Stimulated activated effector memory CD8-positive, alpha-beta T cell treated with anti-CD3 and anti-CD28 coated beads, Interleukin-12 subunit alpha, Interleukin-12 subunit beta, amount 100 ng/mL, for 72 hours (primary cell): ENCODE measurements around the gene SLC25A21.
"Not testable (repeated sequence)": the region's sequence is repeated elsewhere in the genome, so short reads cannot be mapped to it uniquely, and the experiment has no call there.

Experiments used
- ATAC-seq: fragments of 150-1000 bp; cut with Tn5 transposase; 2 replicates; pipeline ENCODE4 v1.10.0; 2021
- DNase-seq, 2 donors: peaks; one replicate each; pipeline ENCODE4 v3.0.0; 2021 to 2022; ENCODE audit warnings: low spot score in 2 of 2
- H3K27ac Mint-ChIP-seq: one replicate; pipeline ENCODE4 v1.8.0; 2022; ENCODE audit warnings: mild to moderate bottlenecking, mixed read lengths
- H3K36me3 Mint-ChIP-seq: one replicate; pipeline ENCODE4 v1.8.0; 2022; ENCODE audit warnings: mild to moderate bottlenecking, mixed read lengths
- H3K4me1 Mint-ChIP-seq: one replicate; pipeline ENCODE4 v1.8.0; 2022; ENCODE audit warnings: mixed read lengths
- H3K4me3 Mint-ChIP-seq: one replicate; pipeline ENCODE4 v1.8.0; 2022; ENCODE audit warnings: mild to moderate bottlenecking, mixed read lengths
- H3K9me3 Mint-ChIP-seq: one replicate; pipeline ENCODE4 v1.8.0; 2022; ENCODE audit warnings: mixed read lengths

The SLC25A21 gene

DNA sequence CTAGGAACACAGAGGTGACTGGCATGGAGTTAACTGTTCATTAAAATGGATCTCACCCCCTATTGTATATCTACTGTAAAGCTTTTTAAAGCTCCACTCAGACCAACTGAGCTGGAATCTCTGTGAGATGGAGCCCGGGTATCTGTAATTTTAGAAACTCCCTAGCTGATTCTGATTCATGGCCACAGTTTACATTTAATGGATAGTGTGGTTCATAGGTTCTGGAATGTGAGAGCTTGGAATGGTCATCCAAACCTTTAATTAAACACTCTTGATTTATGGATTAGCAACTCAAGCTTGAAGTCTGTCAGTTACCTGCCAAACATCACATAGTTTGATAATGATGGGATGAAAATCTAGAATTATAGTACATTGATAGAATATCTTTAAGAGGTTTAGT lies 183.8 kb downstream of the SLC25A21 start:
- no peak for DNase-seq
- H3K36me3 Mint-ChIP-seq = no peaks in the 10 kb centered on the region
- H3K4me1 Mint-ChIP-seq = no peaks in the 10 kb centered on the region
- H3K9me3 Mint-ChIP-seq = peaks cover 9% of the 10 kb centered on the region
- H3K4me3 Mint-ChIP-seq = no peak overlapping the region
- no peak for ATAC-seq
- H3K27ac Mint-ChIP-seq = no peak overlapping the region

DNA sequence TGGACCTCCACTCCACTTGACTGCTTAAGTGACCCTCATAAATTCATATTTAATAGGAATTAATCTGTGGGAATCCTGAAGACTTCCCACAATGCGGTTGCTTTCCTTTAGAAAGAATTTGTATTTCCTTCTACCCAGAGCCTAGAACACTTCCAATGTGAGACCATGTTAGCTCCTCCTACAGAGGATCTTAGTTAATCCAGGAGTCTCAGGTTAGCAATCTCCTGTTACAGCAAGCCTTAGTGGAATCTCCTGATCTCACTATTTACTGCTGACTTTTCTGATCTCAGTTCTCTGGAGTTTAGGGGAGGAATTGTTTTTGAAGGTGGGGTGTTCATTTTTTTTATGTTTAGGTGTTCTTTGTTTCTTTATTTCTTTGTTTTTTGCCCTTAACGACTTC lies 186.0 kb downstream of the SLC25A21 start:
- H3K4me1 Mint-ChIP-seq = no peaks in the 10 kb centered on the region
- DNase-seq = no peak
- no peaks in the 10 kb centered on the region for H3K36me3 Mint-ChIP-seq
- peaks cover 9% of the 10 kb centered on the region for H3K9me3 Mint-ChIP-seq
- no peak overlapping the region for H3K4me3 Mint-ChIP-seq
- ATAC-seq = no peak
- H3K27ac Mint-ChIP-seq = no peak overlapping the region

DNA sequence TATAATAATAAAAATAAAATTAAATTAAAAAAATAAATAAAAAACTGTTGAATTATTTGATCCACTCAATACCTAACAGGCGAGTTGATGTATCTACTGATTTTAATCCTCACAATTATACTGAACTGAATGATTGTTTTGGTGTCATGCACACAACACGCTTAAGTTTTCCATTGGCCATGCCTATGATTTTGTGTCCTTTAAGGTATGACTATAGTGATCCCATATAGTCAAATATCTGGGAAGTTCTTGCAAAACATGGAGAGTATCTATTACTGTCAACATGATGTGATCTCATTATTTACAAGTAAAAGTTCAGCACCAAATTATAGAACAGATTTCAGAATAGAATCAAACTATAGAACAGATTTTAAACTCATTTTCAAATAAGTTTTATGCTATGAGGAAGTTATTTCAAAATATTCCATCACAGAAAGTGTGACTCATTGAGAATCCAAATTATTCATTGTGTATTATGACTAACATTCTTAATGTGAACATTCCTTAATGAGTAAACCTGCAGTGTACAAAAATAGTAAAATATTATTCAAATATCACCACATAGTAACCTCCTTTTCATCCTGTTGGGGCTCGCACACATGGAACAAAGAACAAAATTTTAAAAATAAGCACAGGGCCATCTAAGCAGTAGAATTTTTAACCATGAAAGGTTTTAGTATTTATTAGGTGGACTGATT lies 190.4 kb downstream of the SLC25A21 start:
- no peak for DNase-seq
- Mint-ChIP-seq H3K4me3 (no peak overlapping the region), H3K27ac (no peak overlapping the region), H3K36me3 (no peaks in the 10 kb centered on the region), H3K4me1 (no peaks in the 10 kb centered on the region), H3K9me3 (peaks cover 9% of the 10 kb centered on the region)
- ATAC-seq = no peak

DNA sequence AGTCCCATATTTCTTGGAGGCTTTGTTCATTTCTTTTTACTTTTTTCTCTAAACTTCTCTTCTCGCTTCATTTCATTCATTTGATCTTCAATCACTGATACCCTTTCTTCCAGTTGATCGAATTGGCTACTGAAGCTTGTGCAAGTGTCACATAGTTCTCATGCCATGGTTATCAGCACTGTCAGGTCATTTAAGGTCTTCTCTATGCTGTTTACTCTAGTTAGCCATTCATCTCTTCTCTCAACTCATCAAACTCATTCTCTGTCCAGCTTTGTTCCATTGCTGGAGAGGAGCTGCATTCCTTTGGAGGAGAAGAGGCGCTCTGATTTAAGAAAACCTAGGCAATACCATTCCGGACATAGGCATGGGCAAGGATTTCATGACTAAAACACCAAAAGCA lies 192.0 kb downstream of the SLC25A21 start:
- not testable (repeated sequence) for H3K27ac Mint-ChIP-seq, H3K4me1 Mint-ChIP-seq, H3K4me3 Mint-ChIP-seq, H3K36me3 Mint-ChIP-seq, ATAC-seq, DNase-seq, H3K9me3 Mint-ChIP-seq

DNA sequence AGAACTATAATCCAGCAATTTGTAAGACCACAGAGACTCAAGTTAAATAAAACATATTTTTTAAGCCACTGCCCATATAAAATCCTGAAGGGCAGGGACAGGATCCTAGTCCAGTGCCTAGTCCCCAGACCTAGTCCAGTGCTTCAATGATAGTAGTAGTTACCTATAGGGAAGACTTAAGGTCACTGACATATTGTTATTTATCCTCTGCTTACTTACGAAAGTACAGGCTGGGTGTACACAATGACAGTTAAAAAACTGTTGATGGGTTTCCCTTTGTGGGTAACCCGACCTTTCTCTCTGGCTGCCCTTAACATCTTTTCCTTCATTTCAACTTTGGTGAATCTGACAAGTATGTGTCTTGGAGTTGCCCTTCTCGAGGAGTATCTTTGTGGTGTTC lies 192.5 kb downstream of the SLC25A21 start:
- H3K4me1 Mint-ChIP-seq = no peaks in the 10 kb centered on the region
- H3K9me3 Mint-ChIP-seq = peaks cover 11% of the 10 kb centered on the region
- H3K36me3 Mint-ChIP-seq = no peaks in the 10 kb centered on the region
- ATAC-seq = no peak
- no peak for DNase-seq
- H3K4me3 Mint-ChIP-seq = no peak overlapping the region
- H3K27ac Mint-ChIP-seq = no peak overlapping the region

DNA sequence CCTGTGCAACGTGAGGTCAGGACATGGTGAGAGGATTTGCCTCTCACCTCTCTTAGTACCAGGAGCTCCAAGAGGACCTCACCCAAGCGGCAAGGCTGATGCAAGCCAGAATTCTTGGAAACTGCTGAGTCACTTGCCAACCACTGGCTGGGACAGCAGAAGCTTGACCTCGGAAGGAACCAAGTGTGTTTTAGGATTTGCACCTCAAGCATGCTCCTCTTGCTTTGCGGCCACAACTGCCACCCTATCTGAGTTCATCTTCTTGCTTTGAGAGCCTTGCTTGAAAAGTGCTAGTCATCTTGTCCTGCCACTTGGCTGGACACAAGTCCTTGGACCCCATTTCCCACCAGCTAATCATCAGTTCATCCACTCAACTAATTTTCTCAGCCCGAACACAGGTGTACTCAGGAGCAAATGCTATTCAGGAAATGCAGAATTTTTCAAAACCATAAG lies 195.8 kb downstream of the SLC25A21 start:
- ATAC-seq (no peak), DNase-seq (no peak)
- peaks cover 22% of the 10 kb centered on the region for H3K9me3 Mint-ChIP-seq
- no peaks in the 10 kb centered on the region for H3K4me1 Mint-ChIP-seq
- H3K4me3 Mint-ChIP-seq = no peak overlapping the region
- H3K36me3 Mint-ChIP-seq = no peaks in the 10 kb centered on the region
- H3K27ac Mint-ChIP-seq = no peak overlapping the region

DNA sequence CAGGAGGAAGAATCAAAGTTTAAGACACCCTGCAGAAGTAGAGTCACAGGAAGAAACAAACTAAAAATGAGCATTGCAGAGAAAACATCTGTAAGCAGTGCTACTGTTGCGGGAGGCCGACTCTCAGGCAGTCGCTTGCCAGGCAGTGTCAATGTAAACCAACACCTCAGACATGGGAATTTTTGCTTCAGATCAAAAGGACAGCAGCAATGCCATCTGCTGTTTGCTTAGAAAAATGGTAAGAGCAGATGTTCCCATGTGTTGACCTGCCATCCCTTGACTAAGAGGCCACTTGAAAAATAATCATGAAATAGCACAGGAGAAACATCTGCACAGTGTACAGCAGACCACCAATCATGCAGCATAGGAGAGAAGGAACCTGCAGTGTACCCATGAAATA lies 196.6 kb downstream of the SLC25A21 start:
- Mint-ChIP-seq H3K27ac (no peak overlapping the region), H3K4me1 (no peaks in the 10 kb centered on the region), H3K36me3 (no peaks in the 10 kb centered on the region), H3K9me3 (peaks cover 22% of the 10 kb centered on the region), H3K4me3 (no peak overlapping the region)
- ATAC-seq (no peak), DNase-seq (no peak)

DNA sequence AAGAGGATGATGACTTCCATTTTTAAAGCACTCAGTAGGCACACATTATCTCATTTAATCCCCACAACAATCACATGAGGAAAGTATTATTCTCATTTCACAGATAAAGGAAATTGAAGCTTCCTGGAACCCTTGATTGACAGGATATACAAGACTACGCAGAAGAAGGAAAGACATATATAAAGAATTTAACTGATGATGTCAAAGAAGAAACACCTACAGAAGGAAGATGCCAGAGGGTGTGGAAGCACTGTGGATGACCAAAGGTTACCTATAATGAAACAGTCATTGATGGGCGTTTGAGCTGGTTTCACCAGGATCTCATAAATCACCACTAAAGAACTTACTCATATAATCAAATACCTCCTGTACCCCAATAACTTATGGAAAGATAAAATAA lies 197.4 kb downstream of the SLC25A21 start:
- Mint-ChIP-seq H3K27ac (no peak overlapping the region), H3K4me1 (no peaks in the 10 kb centered on the region), H3K36me3 (no peaks in the 10 kb centered on the region), H3K4me3 (no peak overlapping the region), H3K9me3 (peaks cover 18% of the 10 kb centered on the region)
- no peak for DNase-seq
- no peak for ATAC-seq

DNA sequence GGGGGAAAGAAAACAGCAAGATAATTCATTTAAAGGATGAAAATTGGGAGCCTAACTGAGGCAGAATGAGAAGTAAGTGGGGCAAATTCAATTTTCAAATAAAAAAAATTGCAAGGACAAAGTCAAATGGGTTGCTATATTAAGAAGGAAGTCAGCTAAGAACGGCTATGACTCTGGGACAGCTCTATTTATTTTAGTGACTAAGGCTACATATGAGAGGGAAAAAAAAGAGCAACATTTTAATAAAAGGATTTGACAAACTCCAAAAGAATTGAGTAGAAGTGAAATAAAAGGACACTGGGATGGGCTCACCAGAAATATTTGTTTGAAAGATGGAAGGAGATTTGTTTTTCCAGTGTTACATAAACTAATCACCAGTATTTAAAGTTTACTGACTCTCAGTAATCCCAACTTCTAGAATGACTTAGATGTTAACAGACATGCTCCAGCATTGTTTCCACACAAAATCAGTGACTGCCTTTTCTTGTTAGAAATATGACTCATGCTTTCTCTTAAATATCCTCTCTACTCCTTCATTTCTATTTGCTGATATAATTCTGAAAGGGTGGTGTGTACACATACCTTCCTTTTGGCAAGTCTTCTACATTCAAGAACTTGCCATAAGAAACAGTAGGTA lies 198.5 kb downstream of the SLC25A21 start:
- H3K9me3 Mint-ChIP-seq = peaks cover 18% of the 10 kb centered on the region
- no peak for DNase-seq
- H3K4me3 Mint-ChIP-seq = no peak overlapping the region

DNA sequence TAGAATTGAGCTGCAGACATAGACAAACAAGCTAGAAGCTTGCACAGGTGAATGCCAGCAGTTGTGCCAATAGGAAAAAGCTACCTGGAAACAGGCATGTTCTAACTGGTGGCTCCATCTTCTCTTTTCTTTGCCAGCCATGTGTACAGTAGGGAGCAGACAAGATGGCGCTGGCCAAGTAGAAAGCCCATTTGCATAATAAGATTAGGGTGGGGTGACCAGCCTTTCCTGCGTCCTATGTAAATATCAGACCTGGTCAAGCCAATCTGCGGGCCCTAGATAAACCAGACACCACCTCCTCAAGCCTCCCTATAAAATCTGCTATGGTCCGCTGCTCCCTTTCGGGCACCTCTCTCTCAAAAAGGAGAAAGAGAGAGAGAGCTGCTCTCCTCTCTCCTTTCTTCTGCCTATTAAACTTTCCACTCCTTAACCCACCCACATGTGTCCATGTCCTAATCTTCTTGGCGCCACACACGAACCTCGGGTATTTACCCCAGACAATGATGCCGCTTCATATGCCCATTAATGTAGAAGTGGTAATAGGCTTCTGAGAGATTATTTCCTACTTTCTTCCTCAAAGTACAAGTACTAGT lies 201.0 kb downstream of the SLC25A21 start:
- H3K27ac Mint-ChIP-seq = no peak overlapping the region
- H3K4me3 Mint-ChIP-seq = no peak overlapping the region
- no peaks in the 10 kb centered on the region for H3K4me1 Mint-ChIP-seq
- ATAC-seq = no peak
- peaks cover 22% of the 10 kb centered on the region for H3K9me3 Mint-ChIP-seq
- no peak for DNase-seq
- H3K36me3 Mint-ChIP-seq = no peaks in the 10 kb centered on the region

More for the DNA sequence above, 198.5 kb downstream of the SLC25A21 start:
- H3K27ac Mint-ChIP-seq = no peak overlapping the region
- ATAC-seq = no peak
- H3K4me1 Mint-ChIP-seq = no peaks in the 10 kb centered on the region
- no peaks in the 10 kb centered on the region for H3K36me3 Mint-ChIP-seq

DNA sequence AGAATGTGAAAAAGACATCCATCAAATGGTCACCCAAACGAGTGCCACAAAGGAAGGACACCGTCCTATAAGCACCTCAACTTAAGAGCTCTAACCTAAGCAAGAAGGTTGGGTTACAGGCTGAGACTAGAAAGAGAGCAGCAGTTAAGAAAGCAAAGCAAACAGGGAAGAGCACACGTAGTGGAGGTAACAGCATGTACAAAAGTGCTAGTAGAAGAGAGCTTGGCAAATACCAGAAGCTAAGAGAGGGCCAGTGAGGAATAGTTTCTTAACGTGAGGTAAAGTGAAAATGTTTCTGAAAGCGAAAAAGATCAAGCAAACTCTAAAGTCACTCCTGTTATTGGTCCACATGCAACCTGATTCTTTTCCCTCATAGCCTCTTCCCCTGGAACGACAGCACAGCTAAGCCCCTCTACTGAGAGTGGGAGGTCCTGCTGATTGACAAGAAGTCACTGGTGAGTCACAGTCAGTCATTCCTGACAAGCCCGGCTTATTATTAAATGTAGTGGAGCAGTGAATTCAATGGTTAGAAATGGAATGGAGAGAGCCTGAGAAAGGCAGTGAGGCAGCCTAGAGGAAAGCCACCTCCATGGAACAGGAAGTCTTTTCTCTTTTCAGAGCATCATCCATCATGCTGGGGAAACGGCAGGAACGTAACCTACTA lies 204.4 kb downstream of the SLC25A21 start:
- H3K36me3 Mint-ChIP-seq = no peaks in the 10 kb centered on the region
- DNase-seq (no peak), ATAC-seq (no peak)
- no peak overlapping the region for H3K4me3 Mint-ChIP-seq
- peaks cover 12% of the 10 kb centered on the region for H3K9me3 Mint-ChIP-seq
- H3K27ac Mint-ChIP-seq = no peak overlapping the region
- no peaks in the 10 kb centered on the region for H3K4me1 Mint-ChIP-seq

DNA sequence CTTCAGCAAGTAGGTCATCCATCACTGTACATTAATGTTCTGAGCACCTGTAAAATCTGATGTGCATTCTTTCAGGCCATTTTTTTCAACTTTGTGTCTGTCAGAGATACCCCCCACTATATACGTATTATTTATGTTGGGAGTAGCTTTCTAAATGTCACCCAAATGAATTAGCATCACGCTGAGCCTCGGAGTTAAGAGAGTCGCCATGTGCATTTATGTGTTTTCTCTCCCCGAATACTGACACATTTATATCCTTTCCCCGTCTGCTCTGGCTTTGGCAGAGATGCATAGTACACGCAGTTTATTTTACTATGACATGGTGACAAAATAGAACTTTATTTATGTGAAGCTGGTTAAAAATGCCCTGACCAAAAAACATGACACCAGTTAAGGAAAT lies 216.4 kb downstream of the SLC25A21 start:
- Mint-ChIP-seq H3K36me3 (no peaks in the 10 kb centered on the region), H3K4me1 (no peaks in the 10 kb centered on the region), H3K9me3 (peaks cover 5% of the 10 kb centered on the region), H3K27ac (no peak overlapping the region), H3K4me3 (no peak overlapping the region)
- no peak for DNase-seq
- no peak for ATAC-seq

DNA sequence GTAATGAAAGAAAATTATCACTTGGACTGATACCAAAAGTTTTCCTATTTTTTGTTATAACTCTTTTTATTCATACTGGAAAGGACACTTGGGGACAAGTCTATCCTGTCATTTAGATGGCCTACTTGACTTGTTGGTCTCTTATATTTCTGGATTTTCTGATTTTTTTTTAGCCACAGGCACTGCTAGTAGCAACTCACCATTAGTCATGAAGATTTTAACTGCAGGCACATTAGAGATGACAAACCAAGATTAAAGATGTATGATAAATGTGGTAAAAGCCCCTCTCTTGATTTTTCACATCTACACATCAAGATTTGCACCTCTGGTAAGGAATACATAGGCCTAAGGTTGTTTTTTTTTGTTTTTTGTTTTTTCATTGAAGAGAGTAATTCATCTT lies 217.0 kb downstream of the SLC25A21 start:
- H3K4me3 Mint-ChIP-seq = no peak overlapping the region
- ATAC-seq (no peak), DNase-seq (no peak)
- no peak overlapping the region for H3K27ac Mint-ChIP-seq
- no peaks in the 10 kb centered on the region for H3K36me3 Mint-ChIP-seq
- H3K9me3 Mint-ChIP-seq = peaks cover 2% of the 10 kb centered on the region
- H3K4me1 Mint-ChIP-seq = no peaks in the 10 kb centered on the region

DNA sequence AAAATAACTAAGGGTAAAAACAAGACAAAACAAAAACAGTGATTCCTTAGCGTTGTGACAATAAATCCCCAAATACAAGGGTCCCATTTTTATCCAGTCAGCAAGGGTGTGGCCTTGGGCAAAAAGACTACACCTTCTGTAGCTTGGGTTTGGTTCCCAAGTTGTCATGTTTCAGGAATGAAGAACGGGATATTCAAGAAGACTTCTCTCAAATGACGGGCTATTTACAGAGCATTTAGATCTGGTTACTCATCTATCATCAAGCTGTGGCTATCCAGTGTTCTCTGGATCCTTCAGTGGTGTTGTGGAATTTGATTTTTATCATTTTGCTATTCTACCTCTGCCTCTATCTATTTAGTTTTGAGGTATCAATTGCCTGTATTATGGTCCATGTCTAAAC lies 219.7 kb downstream of the SLC25A21 start:
- Mint-ChIP-seq H3K27ac (no peak overlapping the region), H3K36me3 (no peaks in the 10 kb centered on the region), H3K9me3 (peaks cover 2% of the 10 kb centered on the region), H3K4me3 (no peak overlapping the region), H3K4me1 (no peaks in the 10 kb centered on the region)
- no peak for ATAC-seq
- DNase-seq = no peak

DNA sequence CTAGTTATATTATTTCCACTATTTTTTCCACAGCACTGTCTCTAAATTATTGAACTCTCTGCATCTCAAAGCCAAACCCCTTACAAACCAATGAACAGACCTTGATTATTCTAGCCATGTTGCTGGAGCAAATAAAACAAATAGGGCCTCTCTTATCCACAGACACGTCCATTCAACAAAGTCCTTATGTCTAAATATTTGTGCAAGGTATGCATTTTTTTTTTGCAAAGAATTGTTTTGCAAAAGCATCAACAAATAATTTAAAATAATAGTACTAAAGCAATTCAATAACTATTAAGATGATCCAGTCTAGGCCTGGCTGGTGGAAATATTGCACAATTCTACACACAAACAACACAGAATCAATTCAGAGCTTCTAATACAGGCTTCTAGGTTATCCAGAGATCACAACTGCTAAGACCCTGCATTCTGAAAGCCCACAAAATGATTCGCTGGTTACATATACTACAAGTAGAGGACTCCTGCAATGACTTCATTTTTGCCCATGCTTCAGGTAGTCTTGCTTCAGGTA lies 221.0 kb downstream of the SLC25A21 start:
- DNase-seq (no peak), ATAC-seq (no peak)
- Mint-ChIP-seq H3K4me1 (no peaks in the 10 kb centered on the region), H3K9me3 (peaks cover 2% of the 10 kb centered on the region), H3K36me3 (no peaks in the 10 kb centered on the region), H3K4me3 (no peak overlapping the region), H3K27ac (no peak overlapping the region)
